ENCODE data around the gene IFNA6.
A peak's percentile ranks its signal among the peaks of the same experiment; 100 is the strongest.
"Not testable (repeated sequence)": the region's sequence is repeated elsewhere in the genome, so short reads cannot be mapped to it uniquely, and the experiment has no call there.

Gene IFNA6

GRCh38 chr9:21383627-21384026, 32.9 kb upstream of the IFNA6 start:
- no peak for DNase-seq (ENCODE audit: low read depth)
- no peak for TF ChIP-seq CTCF (conservative IDR thresholded peaks at IDR 0.05; ENCODE audit: low read length)
- no peak overlapping the region for H3K4me3 ChIP-seq (ENCODE audit: low read length)

GRCh38 chr9:21381448-21382339, 31.0 kb upstream of the IFNA6 start:
- no peak for DNase-seq (ENCODE audit: low read depth)

GRCh38 chr9:21371467-21371866, 20.8 kb upstream of the IFNA6 start:
- not testable (repeated sequence) for DNase-seq (ENCODE audit: low read depth); H3K4me3 ChIP-seq (ENCODE audit: low read length)

More at GRCh38 chr9:21381448-21382339, 31.0 kb upstream of the IFNA6 start:
- TF ChIP-seq CTCF (conservative IDR thresholded peaks at IDR 0.05; ENCODE audit: low read length), result no peak
- H3K4me3 ChIP-seq (ENCODE audit: low read length), result no peak overlapping the region

- no peak within 1 kb of the TSS for H3K4me3 ChIP-seq (ENCODE audit: low read length)
- no peak for DNase-seq (ENCODE audit: low read depth)
- no peak for TF ChIP-seq CTCF (conservative IDR thresholded peaks at IDR 0.05; ENCODE audit: low read length)
Observed at GRCh38 chr9:21367957-21368356, 17.3 kb upstream of the IFNA6 start, which contains the start of gene IFNA13. Gene IFNA13 (minus strand): TSS chr9:21368057. CDS start chr9:21368010, 47 bp downstream.

- not testable (repeated sequence) for DNase-seq (ENCODE audit: low read depth); H3K4me3 ChIP-seq (ENCODE audit: low read length)
Observed at GRCh38 chr9:21367169-21367568, 16.5 kb upstream of the IFNA6 start.

GRCh38 chr9:21362287-21362686, 11.6 kb upstream of the IFNA6 start:
- no peak overlapping the region for H3K4me3 ChIP-seq (ENCODE audit: low read length)
- DNase-seq (ENCODE audit: low read depth), result no peak

GRCh38 chr9:21357479-21358460, 7.1 kb upstream of the IFNA6 start:
- no peak for TF ChIP-seq CTCF (conservative IDR thresholded peaks at IDR 0.05; ENCODE audit: low read length)
- peak overlapping the region; percentile 5 for H3K4me3 ChIP-seq (ENCODE audit: low read length)
- DNase-seq (ENCODE audit: low read depth), result peak; percentile 6

More at GRCh38 chr9:21362287-21362686, 11.6 kb upstream of the IFNA6 start:
- no peak for TF ChIP-seq CTCF (conservative IDR thresholded peaks at IDR 0.05; ENCODE audit: low read length)
